ENCODE data around the gene GRK1. TPM values are rescaled to one million over a fixed set of nuclear protein-coding genes. Genes with fewer than 3 reads are reported as not detected.
A peak's percentile ranks its signal among the peaks of the same experiment; 100 is the strongest.

The GRK1 gene
- total RNA-seq, 4 donors from 2014 or later: 0.88 to 1.7 TPM; not detected in 2

DNA sequence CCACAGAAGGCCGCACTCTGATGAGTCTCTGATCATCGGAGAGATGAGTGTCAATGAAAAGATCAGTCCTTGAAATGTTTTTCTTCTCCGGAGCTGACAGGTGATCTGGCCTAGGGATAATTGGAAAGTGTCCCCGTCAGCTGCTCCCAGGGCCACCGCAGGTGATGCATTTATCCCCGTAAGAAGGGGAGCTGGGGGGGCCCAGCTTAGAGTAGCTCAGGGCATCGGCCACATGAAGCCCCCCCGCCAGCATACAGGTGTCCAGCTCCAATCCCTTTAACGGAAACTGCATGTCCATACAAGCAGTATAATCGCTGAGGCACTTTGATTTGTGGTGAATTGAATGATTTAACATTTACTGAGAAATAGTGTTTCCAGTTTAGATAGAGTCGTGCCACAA is 36.7 kb upstream of the GRK1 start:
- no peak overlapping the region for H3K4me3 ChIP-seq
- no peaks in the 10 kb centered on the region for H3K4me1 ChIP-seq
- peaks cover 0 to 47% (median 0%) of the 10 kb centered on the region in 3 donors for H3K36me3 ChIP-seq
- DNase-seq: peak in 1 of 3 donors; percentile 15
- no peak for TF ChIP-seq POLR2A (IDR thresholded peaks at IDR 0.05)
- TF ChIP-seq, protein P1, sequence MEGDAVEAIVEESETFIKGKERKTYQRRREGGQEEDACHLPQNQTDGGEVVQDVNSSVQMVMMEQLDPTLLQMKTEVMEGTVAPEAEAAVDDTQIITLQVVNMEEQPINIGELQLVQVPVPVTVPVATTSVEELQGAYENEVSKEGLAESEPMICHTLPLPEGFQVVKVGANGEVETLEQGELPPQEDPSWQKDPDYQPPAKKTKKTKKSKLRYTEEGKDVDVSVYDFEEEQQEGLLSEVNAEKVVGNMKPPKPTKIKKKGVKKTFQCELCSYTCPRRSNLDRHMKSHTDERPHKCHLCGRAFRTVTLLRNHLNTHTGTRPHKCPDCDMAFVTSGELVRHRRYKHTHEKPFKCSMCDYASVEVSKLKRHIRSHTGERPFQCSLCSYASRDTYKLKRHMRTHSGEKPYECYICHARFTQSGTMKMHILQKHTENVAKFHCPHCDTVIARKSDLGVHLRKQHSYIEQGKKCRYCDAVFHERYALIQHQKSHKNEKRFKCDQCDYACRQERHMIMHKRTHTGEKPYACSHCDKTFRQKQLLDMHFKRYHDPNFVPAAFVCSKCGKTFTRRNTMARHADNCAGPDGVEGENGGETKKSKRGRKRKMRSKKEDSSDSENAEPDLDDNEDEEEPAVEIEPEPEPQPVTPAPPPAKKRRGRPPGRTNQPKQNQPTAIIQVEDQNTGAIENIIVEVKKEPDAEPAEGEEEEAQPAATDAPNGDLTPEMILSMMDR (IDR thresholded peaks at IDR 0.05): no peak
- no peaks in the 10 kb centered on the region for H3K9me3 ChIP-seq
- no peak overlapping the region for H3K27ac ChIP-seq
- H3K27me3 ChIP-seq: no peaks in the 10 kb centered on the region

DNA sequence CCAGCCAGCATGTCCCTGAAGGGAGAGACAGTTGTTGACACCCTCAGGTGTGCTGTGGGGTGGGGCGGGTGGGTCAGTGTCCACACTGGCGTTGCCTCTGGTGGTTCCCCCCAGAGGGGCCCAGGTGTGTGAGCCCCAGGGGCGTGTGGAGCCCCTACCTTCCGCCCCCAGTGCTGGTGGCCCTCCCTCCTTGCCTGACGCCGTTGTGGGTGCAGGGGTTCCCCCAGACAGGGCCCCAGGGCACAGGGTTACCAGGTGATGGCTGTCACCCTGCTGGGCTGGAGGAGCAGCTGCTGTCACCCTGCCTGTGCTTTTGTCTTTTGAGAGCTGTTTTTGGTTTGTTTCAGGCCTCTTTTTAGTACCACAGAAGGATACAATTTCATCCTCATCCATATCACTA is 36.2 kb upstream of the GRK1 start:
- Histone ChIP-seq H3K9me3 (no peaks in the 10 kb centered on the region), H3K27ac (no peak overlapping the region), H3K4me1 (no peaks in the 10 kb centered on the region), H3K4me3 (no peak overlapping the region), H3K27me3 (no peaks in the 10 kb centered on the region), H3K36me3 (peaks cover 0 to 52% (median 0%) of the 10 kb centered on the region in 3 donors)
- DNase-seq: peak in 1 of 3 donors; percentile 36
- TF ChIP-seq, protein P1 (IDR thresholded peaks at IDR 0.05): no peak
- no peak for TF ChIP-seq POLR2A (IDR thresholded peaks at IDR 0.05)

DNA sequence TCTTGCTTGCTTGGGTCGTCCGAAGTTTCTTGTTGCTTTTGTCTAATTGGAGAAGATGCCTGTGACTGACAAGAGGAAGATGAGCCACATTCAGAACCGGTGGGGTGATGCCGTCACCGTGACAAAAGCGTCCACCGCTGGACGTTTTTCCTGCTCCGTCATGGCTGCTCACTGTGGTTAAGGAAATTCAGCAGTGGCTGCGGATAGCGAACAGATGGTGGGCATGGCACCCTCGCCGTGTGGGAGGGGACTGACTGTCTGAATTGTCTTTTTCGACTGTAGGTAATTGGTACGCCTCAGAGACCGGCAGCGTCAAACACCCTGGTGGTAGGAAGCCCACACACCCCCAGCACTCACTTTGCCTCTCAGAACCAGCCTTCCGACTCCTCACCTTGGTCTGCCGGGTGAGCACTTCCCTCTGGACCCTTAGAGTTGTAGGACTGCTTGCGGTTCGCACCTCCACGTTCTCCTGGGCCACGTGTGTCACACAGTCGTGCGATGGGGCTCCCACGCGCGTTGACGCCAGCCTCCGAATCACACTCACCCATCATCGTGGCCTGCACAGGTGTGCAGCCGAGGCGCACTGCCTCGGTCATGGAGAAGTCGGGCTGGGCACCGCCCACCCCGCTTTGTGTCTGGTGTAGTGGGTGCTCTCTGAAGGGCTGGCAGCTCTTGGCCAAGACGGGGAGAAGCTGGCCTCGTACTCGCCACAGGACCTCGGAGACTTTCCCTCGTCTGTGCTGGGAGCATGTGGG is 35.5 kb upstream of the GRK1 start:
- H3K9me3 ChIP-seq: no peaks in the 10 kb centered on the region
- DNase-seq: peak in 1 of 3 donors; percentile 26
- H3K27ac ChIP-seq: no peak overlapping the region
- no peak overlapping the region for H3K4me3 ChIP-seq
- H3K36me3 ChIP-seq: peaks cover 0 to 59% (median 0%) of the 10 kb centered on the region in 3 donors
- no peaks in the 10 kb centered on the region for H3K4me1 ChIP-seq
- TF ChIP-seq POLR2A (IDR thresholded peaks at IDR 0.05): no peak
- TF ChIP-seq, protein P1 (IDR thresholded peaks at IDR 0.05): no peak
- no peaks in the 10 kb centered on the region for H3K27me3 ChIP-seq

DNA sequence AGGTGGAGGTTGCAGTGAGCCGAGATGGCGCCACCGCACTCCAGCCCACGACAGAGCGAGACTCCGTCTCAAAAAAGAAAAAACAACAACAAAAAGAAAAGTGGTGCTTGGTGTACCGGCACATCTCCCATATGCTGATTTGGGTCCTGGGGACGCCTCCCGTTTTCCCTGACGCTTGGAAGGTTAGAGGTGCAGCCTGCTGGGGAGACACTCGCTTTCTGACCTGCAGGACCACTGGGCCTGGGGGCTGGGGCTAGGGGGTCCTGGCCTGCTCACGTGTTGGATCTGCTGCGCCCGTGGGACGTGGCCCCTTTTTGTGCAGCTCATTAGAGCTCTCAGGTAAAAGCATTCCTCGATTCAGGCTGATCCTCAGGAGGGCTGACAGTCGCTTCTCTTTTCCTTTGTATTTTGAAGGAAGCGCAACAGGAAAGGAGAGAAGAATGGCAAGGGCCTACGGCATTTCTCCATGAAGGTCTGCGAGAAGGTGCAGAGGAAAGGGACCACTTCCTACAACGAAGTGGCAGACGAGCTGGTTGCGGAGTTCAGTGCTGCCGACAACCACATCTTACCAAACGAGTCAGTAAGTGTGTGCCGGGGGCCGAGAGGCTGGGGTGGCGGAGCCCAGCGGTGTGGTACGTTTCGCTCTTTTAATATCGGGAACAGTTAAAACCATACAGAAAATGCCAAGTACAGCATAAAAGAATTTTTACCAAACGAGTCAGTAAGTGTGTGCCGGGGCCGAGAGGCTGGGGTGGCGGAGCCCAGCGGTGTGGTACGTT is 34.1 kb upstream of the GRK1 start:
- Histone ChIP-seq H3K36me3 (peaks cover 0 to 73% (median 0%) of the 10 kb centered on the region in 3 donors), H3K9me3 (no peaks in the 10 kb centered on the region), H3K27me3 (no peaks in the 10 kb centered on the region), H3K4me1 (no peaks in the 10 kb centered on the region), H3K4me3 (no peak overlapping the region), H3K27ac (no peak overlapping the region)
- peak in 1 of 3 donors; percentile 34 for DNase-seq
- no peak for TF ChIP-seq POLR2A (IDR thresholded peaks at IDR 0.05)
- TF ChIP-seq, protein P1 (IDR thresholded peaks at IDR 0.05): no peak

DNA sequence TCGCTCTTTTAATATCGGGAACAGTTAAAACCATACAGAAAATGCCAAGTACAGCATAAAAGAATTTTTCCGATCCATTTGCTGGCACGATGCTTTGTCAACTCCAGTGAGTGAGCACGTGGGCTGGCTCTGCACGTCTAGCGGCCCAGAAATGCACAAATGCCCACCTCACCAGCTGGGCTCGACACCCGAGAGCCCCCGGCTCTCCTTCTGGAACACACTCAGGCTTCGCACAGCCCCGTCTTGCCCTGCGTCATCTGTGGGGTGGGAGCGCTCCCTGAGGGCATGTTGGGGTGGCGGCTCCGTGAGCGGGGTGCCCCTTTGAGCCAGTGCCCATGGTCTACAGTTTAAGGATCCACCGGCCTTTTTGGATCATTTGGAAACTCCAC is 33.5 kb upstream of the GRK1 start:
- Histone ChIP-seq H3K4me1 (no peaks in the 10 kb centered on the region), H3K4me3 (no peak overlapping the region), H3K27ac (no peak overlapping the region), H3K36me3 (peaks cover 0 to 78% (median 0%) of the 10 kb centered on the region in 3 donors), H3K27me3 (no peaks in the 10 kb centered on the region), H3K9me3 (no peaks in the 10 kb centered on the region)
- DNase-seq: peak in 1 of 3 donors; percentile 13
- TF ChIP-seq, protein P1 (IDR thresholded peaks at IDR 0.05): no peak
- no peak for TF ChIP-seq POLR2A (IDR thresholded peaks at IDR 0.05)

All from Peyer's patch (tissue), 4 donors.